H1 (cell line): ENCODE data around the gene FBXO5. TPM values are rescaled to one million over a fixed set of nuclear protein-coding genes. Genes with fewer than 3 reads are reported as not detected.

Experiments used
- CTCF ChIA-PET: fragments of 300-600 bp; sonication (Branson Sonifier 250); formaldehyde crosslinking; loops from one replicate; lab custom pipeline; 2021; ENCODE audit not compliant: partially characterized antibody; lab: Charles Lee
- POLR2A ChIA-PET: fragments of 300-600 bp; sonication (Branson Sonifier 250); formaldehyde crosslinking; loops from one replicate; lab custom pipeline; 2021; ENCODE audit warnings: inconsistent platforms; ENCODE audit not compliant: partially characterized antibody; lab: Charles Lee
- DNase-seq, 2 experiments: peaks; one replicate each; pipeline versions ENCODE4 v3.0.0 to v3.0.0-alpha.2; 2010 to 2022; ENCODE audit warnings: low spot score in 2 of 2, low read depth in 1 of 2, mixed read lengths in 1 of 2
- FAIRE-seq: peaks from 2 replicates; lab custom pipeline; 2011; peaks lifted over from hg19 to GRCh38; lab: Jason Lieb, UNC
- H2AFZ ChIP-seq: 2 replicates; pipeline ENCODE4 v1.8.1; 2012; ENCODE audit warnings: low read length, inconsistent platforms
- H2AK5ac ChIP-seq: 2 replicates; pipeline ENCODE4 v1.6.1; 2013; ENCODE audit warnings: low read depth, low read length
- H2BK120ac ChIP-seq: replicated peaks from 2 replicates; pipeline ENCODE3; 2013; ENCODE audit warnings: low read depth, low read length, inconsistent platforms
- H2BK12ac ChIP-seq: 2 replicates; pipeline ENCODE4 v1.6.1; 2013; ENCODE audit warnings: low read depth, low read length
- H2BK15ac ChIP-seq: 2 replicates; pipeline ENCODE4 v1.6.1; 2013; ENCODE audit warnings: low read length
- H2BK20ac ChIP-seq: 2 replicates; pipeline ENCODE4 v1.6.1; 2013; ENCODE audit warnings: low read length
- H2BK5ac ChIP-seq: 2 replicates; pipeline ENCODE4 v1.6.1; 2013; ENCODE audit warnings: low read depth, low read length
- H3K14ac ChIP-seq: 2 replicates; pipeline ENCODE4 v1.6.1; 2013; ENCODE audit warnings: inconsistent platforms; ENCODE audit not compliant: insufficient read length
- H3K18ac ChIP-seq: 2 replicates; pipeline ENCODE4 v1.6.1; 2013; ENCODE audit warnings: low read length; ENCODE audit errors: extremely low read depth
- H3K23ac ChIP-seq: 2 replicates; pipeline ENCODE4 v1.6.1; 2013; ENCODE audit warnings: inconsistent platforms; ENCODE audit not compliant: insufficient read length
- H3K23me2 ChIP-seq: 2 replicates; pipeline ENCODE4 v1.6.1; 2013; ENCODE audit warnings: low read depth, low read length
- H3K27ac ChIP-seq: 2 replicates; pipeline ENCODE4 v1.6.1; 2011; ENCODE audit warnings: low read depth, low read length, inconsistent platforms
- H3K27me3 ChIP-seq, 4 experiments: replicated peaks in 1 of 4; 1 replicate in 1 of 4; 2 replicates in 3 of 4; pipeline versions ENCODE4 v1.6.1 to v1.8.1; 2011 to 2013; ENCODE audit warnings: low read length in 3 of 4, mild to moderate bottlenecking in 3 of 4, inconsistent platforms in 2 of 4, mixed read lengths in 2 of 4, moderate library complexity in 1 of 4; ENCODE audit not compliant: control insufficient read depth in 3 of 4, insufficient read depth in 3 of 4; ENCODE audit errors: extremely low read depth in 1 of 4
- H3K36me3 ChIP-seq, 4 experiments: 2 replicates each; pipeline versions ENCODE4 v1.6.1 to v1.8.1; 2011 to 2013; ENCODE audit warnings: mild to moderate bottlenecking in 4 of 4, low read length in 3 of 4, moderate library complexity in 2 of 4, control low read depth in 1 of 4, inconsistent platforms in 1 of 4; ENCODE audit not compliant: insufficient read depth in 4 of 4, control insufficient read depth in 2 of 4
- H3K4ac ChIP-seq: replicated peaks from 2 replicates; pipeline ENCODE3; 2013; ENCODE audit warnings: low read length, low read depth, mixed read lengths, inconsistent platforms; ENCODE audit not compliant: insufficient read length
- H3K4me1 ChIP-seq, 4 experiments: replicated peaks in 1 of 4; 1 replicate in 1 of 4; 2 replicates in 3 of 4; pipeline versions ENCODE4 v1.6.1 to v1.8.1; 2011 to 2013; ENCODE audit warnings: low read length in 3 of 4, inconsistent platforms in 2 of 4, mixed read lengths in 1 of 4; ENCODE audit not compliant: insufficient read depth in 4 of 4, control insufficient read depth in 3 of 4
- H3K4me2 ChIP-seq, 2 experiments: 2 replicates each; pipeline versions ENCODE4 v1.6.1 to v1.8.1; 2011 to 2013; ENCODE audit warnings: low read depth in 2 of 2, low read length in 2 of 2, control low read depth in 1 of 2, inconsistent platforms in 1 of 2, mild to moderate bottlenecking in 1 of 2; ENCODE audit not compliant: insufficient read depth in 1 of 2
- H3K4me3 ChIP-seq, 4 experiments: fragments of 200-600, 300-600 bp in 1 of 4; sonication (generic), shearing (Covaris generic), sonication (Bioruptor Twin) in 1 of 4; 2 replicates each; pipeline versions ENCODE4 v1.5.1 to v1.8.1; 2011 to 2016; ENCODE audit warnings: low read length in 4 of 4, low read depth in 3 of 4, control low read depth in 2 of 4, inconsistent platforms in 2 of 4, mild to moderate bottlenecking in 2 of 4, mixed read lengths in 1 of 4, moderate library complexity in 1 of 4; ENCODE audit not compliant: insufficient read depth in 2 of 4; ENCODE audit errors: extremely low read depth in 1 of 4
- H3K56ac ChIP-seq: replicated peaks from 2 replicates; pipeline ENCODE3; 2013; ENCODE audit warnings: low read depth, mild to moderate bottlenecking, mixed read lengths, low read length, inconsistent platforms; ENCODE audit not compliant: insufficient read length
- H3K79me1 ChIP-seq: 2 replicates; pipeline ENCODE4 v1.6.1; 2013; ENCODE audit warnings: low read depth, low read length, control low read depth
- H3K79me2 ChIP-seq, 2 experiments: 2 replicates each; pipeline versions ENCODE4 v1.6.1 to v1.8.1; 2012 to 2013; ENCODE audit warnings: low read length in 2 of 2, mild to moderate bottlenecking in 2 of 2, inconsistent platforms in 1 of 2; ENCODE audit not compliant: insufficient read depth in 2 of 2, control insufficient read depth in 1 of 2
- H3K9ac ChIP-seq, 4 experiments: replicated peaks in 1 of 4; 1 replicate in 1 of 4; 2 replicates in 3 of 4; pipeline versions ENCODE4 v1.6.1 to v1.8.1; 2011 to 2013; ENCODE audit warnings: low read depth in 3 of 4, low read length in 3 of 4, control low read depth in 2 of 4, mild to moderate bottlenecking in 2 of 4, moderate library complexity in 2 of 4, inconsistent platforms in 1 of 4; ENCODE audit errors: extremely low read depth in 1 of 4
- H3K9me3 ChIP-seq, 2 experiments: 2 replicates each; pipeline versions ENCODE4 v1.6.1 to v1.8.1; 2012 to 2013; ENCODE audit warnings: mild to moderate bottlenecking in 2 of 2, moderate library complexity in 2 of 2, control low read depth in 1 of 2, inconsistent platforms in 1 of 2, low read depth in 1 of 2, low read length in 1 of 2, mixed read lengths in 1 of 2; ENCODE audit not compliant: insufficient read depth in 2 of 2
- H4K20me1 ChIP-seq, 2 experiments: replicated peaks in 1 of 2; 2 replicates each; pipeline versions ENCODE3 to v1.8.1; 2011 to 2013; ENCODE audit warnings: inconsistent platforms in 2 of 2, low read length in 2 of 2, mild to moderate bottlenecking in 1 of 2; ENCODE audit not compliant: insufficient read depth in 2 of 2, control insufficient read depth in 1 of 2
- H4K5ac ChIP-seq: 2 replicates; pipeline ENCODE4 v1.6.1; 2013; ENCODE audit warnings: low read length, low read depth, mixed read lengths, inconsistent platforms; ENCODE audit not compliant: insufficient read length
- H4K8ac ChIP-seq: 2 replicates; pipeline ENCODE4 v1.8.0; 2013; ENCODE audit warnings: mild to moderate bottlenecking, moderate library complexity, low read length, inconsistent platforms; ENCODE audit not compliant: insufficient read depth; ENCODE audit errors: extremely low read depth
- H4K91ac ChIP-seq: replicated peaks from 2 replicates; pipeline ENCODE3; 2013; ENCODE audit warnings: low read length, mixed read lengths, inconsistent platforms; ENCODE audit not compliant: insufficient read length
- BCL11A ChIP-seq, 2 experiments: IDR thresholded peaks; one replicate each; pipeline ENCODE4 v1.6.1; 2011; ENCODE audit warnings: low read depth in 2 of 2, low read length in 2 of 2, mild to moderate bottlenecking in 2 of 2
- BRCA1 ChIP-seq: IDR thresholded peaks from 2 replicates; pipeline ENCODE4 v1.6.1; 2012; ENCODE audit warnings: low read depth, low read length, improper control_type of control experiment
- CTBP2 ChIP-seq: IDR thresholded peaks from 2 replicates; pipeline ENCODE4 v1.7.0; 2011; ENCODE audit warnings: borderline replicate concordance, mild to moderate bottlenecking, moderate library complexity, mixed read lengths, low read length; ENCODE audit not compliant: insufficient read depth, insufficient read length
- HDAC2 ChIP-seq, 2 experiments: fragments of 300-600 bp in 1 of 2; sonication (generic) in 1 of 2; IDR thresholded peaks; 2 replicates each; pipeline ENCODE4 v1.6.1; 2011 to 2012; ENCODE audit warnings: low read depth in 2 of 2, low read length in 2 of 2, mild to moderate bottlenecking in 2 of 2, moderate library complexity in 2 of 2, borderline replicate concordance in 1 of 2, inconsistent platforms in 1 of 2
- HDAC6 ChIP-seq: IDR thresholded peaks from one replicate; pipeline ENCODE4 v1.7.1; 2012; ENCODE audit warnings: low read depth, mild to moderate bottlenecking, inconsistent platforms, low read length, moderate library complexity
- JUN ChIP-seq: IDR thresholded peaks from 2 replicates; pipeline ENCODE4 v1.6.1; 2011; ENCODE audit warnings: low read depth, mild to moderate bottlenecking, improper control_type of control experiment, low read length
- RNF2 ChIP-seq: fragments of 200-900, 300-1000 bp; sonication (generic); IDR thresholded peaks from 2 replicates; pipeline ENCODE4 v1.7.1; 2016; ENCODE audit warnings: borderline replicate concordance, low read depth, mild to moderate bottlenecking, antibody characterized with exemption, low read length; ENCODE audit not compliant: poor library complexity, severe bottlenecking; ENCODE audit errors: missing control alignments
- SAP30 ChIP-seq: fragments of 300-600 bp; sonication (generic); IDR thresholded peaks from 2 replicates; pipeline ENCODE4 v1.7.1; 2012; ENCODE audit warnings: low read length, moderate library complexity, mild to moderate bottlenecking, inconsistent platforms; ENCODE audit not compliant: insufficient read depth, insufficient replicate concordance
- SIX5 ChIP-seq: IDR thresholded peaks from 2 replicates; pipeline ENCODE4 v1.6.1; 2011; ENCODE audit warnings: mild to moderate bottlenecking, low read depth, low read length
- SP2 ChIP-seq: IDR thresholded peaks from 2 replicates; pipeline ENCODE4 v1.6.1; 2012; ENCODE audit warnings: mild to moderate bottlenecking, low read length, inconsistent platforms
- ZNF274 ChIP-seq: IDR thresholded peaks from 2 replicates; pipeline ENCODE4 v1.7.0; 2012; ENCODE audit warnings: low read length, borderline replicate concordance; ENCODE audit errors: extremely low read depth
- WGBS, 2 experiments: shearing (Covaris generic) in 1 of 2; methylation state at CpG; one replicate each; pipeline versions ENCODE4 v1.1.6 to v1.1.7; 2013 to 2015; ENCODE audit warnings: low lambda C conversion rate in 2 of 2, mixed read lengths in 2 of 2, inconsistent platforms in 1 of 2, low coverage in 1 of 2, missing lambda C conversion rate in 1 of 2; ENCODE audit not compliant: insufficient replicate concordance in 2 of 2, insufficient coverage in 1 of 2, insufficient read length in 1 of 2; ENCODE audit errors: extremely low coverage in 1 of 2, missing lambda C conversion rate in 1 of 2; 5-methylcytosine and 5-hydroxymethylcytosine counted together
- polyA plus RNA-seq, 7 experiments: library from polyadenylated mRNA; depleted of rRNA in 3 of 7; stranded (reverse) in 5 of 7; unstranded in 2 of 7; fragments of >200 nt in 5 of 7; fragments of 200-250 nt in 2 of 7; gene quantifications; 1 replicate in 5 of 7; 2 replicates in 1 of 7; 4 replicates in 1 of 7; pipeline versions ENCODE4 v1.2.1 to v1.2.3, GENCODE V29; 2011 to 2013; ENCODE audit warnings: missing spikeins in 2 of 7, mixed read lengths in 2 of 7
- total RNA-seq: library from RNA; stranded (reverse); fragmentation: NEBNext Ultra II Directional; extraction: Animal tissue kit (Norgen Biotek cat#: 25700); gene quantifications from 2 replicates; pipeline ENCODE4 v1.2.1, GENCODE V29; 2021
- TF ChIP-seq, protein P1 (sequence below): IDR thresholded peaks from 2 replicates; pipeline ENCODE4 v1.6.1; 2012; ENCODE audit warnings: inconsistent platforms

FBXO5 gene
- total and polyA plus RNA-seq, 2 of the 8 experiments (the other 6 are each of a cell fraction or from before 2014, with no cell fraction given) = 13.7 to 55.1 TPM

DNA sequence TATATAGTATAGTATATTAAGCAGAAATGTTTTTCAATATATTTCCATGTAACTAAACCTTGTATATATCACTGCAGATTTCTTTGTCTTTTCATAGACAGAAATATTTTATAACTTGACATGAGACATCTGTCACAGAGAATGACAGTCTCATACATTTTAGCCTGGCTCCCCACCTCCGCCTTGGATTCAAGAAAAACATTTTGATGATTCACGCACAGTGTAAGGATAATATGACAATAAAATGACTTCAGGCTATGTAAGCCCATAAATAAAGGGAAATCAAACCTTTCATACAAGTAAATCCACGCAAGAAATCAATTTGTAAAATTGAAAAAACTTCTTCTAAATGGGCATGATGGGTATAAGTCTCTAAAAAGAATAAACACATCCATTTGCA lies 36.4 kb downstream of the FBXO5 start:
- no peak overlapping the region for H2BK20ac ChIP-seq
- H3K4me3 ChIP-seq = no peak overlapping the region
- H3K18ac ChIP-seq = no peak overlapping the region
- TF ChIP-seq CTBP2 = no peak
- TF ChIP-seq, protein P1, sequence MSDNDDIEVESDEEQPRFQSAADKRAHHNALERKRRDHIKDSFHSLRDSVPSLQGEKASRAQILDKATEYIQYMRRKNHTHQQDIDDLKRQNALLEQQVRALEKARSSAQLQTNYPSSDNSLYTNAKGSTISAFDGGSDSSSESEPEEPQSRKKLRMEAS = no peak
- TF ChIP-seq BCL11A (IDR thresholded peaks at IDR 0.05; ENCODE audit: low read depth in 2 of 2, low read length in 2 of 2) = no peak
- TF ChIP-seq RNF2 = no peak
- no peak for TF ChIP-seq BRCA1
- TF ChIP-seq SP2 = no peak
- no peak for TF ChIP-seq SIX5
- no peak for TF ChIP-seq ZNF274
- TF ChIP-seq HDAC2 (IDR thresholded peaks at IDR 0.05; ENCODE audit: borderline replicate concordance in 1 of 2, low read depth in 2 of 2, low read length in 2 of 2) = no peak
- no peak for TF ChIP-seq JUN
- no peak for TF ChIP-seq SAP30
- TF ChIP-seq HDAC6 = no peak
- no peak overlapping the region for H3K23ac ChIP-seq
- no peaks in the 10 kb centered on the region for H3K27me3 ChIP-seq
- no peaks in the 10 kb centered on the region for H3K23me2 ChIP-seq
- peaks cover 0 to 3% (median 0%) of the 10 kb centered on the region in 4 experiments; a peak in 2 of 7 replicates for H3K4me1 ChIP-seq
- H2BK120ac ChIP-seq = no peak overlapping the region
- no peaks in the 10 kb centered on the region for H3K36me3 ChIP-seq
- CTCF ChIA-PET = interaction anchor here (0.7 to 6.7 kb wide), 7 partner anchors 11 to 226 kb away, joined by 3 to 79 read pairs (median 17); partner anchors contain the start of gene VIP
- no peak overlapping the region for H2BK15ac ChIP-seq
- H3K4me2 ChIP-seq = no peak overlapping the region
- H3K9ac ChIP-seq = no peak overlapping the region
- H2AFZ ChIP-seq = 0 out of 2 replicates have a peak overlapping the region, but pooled peaks have one; percentile 9
- H3K27ac ChIP-seq = no peak overlapping the region
- H3K79me1 ChIP-seq = no peaks in the 10 kb centered on the region
- H3K9me3 ChIP-seq = no peaks in the 10 kb centered on the region
- H2AK5ac ChIP-seq = no peak overlapping the region
- no peak overlapping the region for H4K5ac ChIP-seq
- no peak overlapping the region for H4K91ac ChIP-seq
- no peak overlapping the region for H2BK12ac ChIP-seq
- DNase-seq (no peak), FAIRE-seq (no peak)
- no peaks in the 10 kb centered on the region for H4K20me1 ChIP-seq
- H3K56ac ChIP-seq = no peak overlapping the region
- no peak overlapping the region for H2BK5ac ChIP-seq
- no peaks in the 10 kb centered on the region for H3K79me2 ChIP-seq
- H3K4ac ChIP-seq = no peak overlapping the region
- no peak overlapping the region for H4K8ac ChIP-seq
- 88% methylated on average over 3 of the region's 3 CpGs; no CpG with 5 or more reads in 1 of the 2 experiments for WGBS, 2 experiments
- H3K14ac ChIP-seq = no peak overlapping the region
- POLR2A ChIA-PET = no interaction called here
